Astrocyte of the cerebellum (primary cell): ENCODE results near the gene MAGED1.

ENCODE experiments used
- DNase-seq: peaks from one replicate; pipeline ENCODE4 v3.0.0-alpha.2; 2011; ENCODE audit warnings: low read depth
- H3K4me3 ChIP-seq: 2 replicates; pipeline ENCODE4 v1.5.1; 2011; ENCODE audit warnings: mild to moderate bottlenecking, low read depth, low read length, moderate library complexity
- in situ Hi-C: cut with HindIII; loops from 2 replicates; pipeline ENCODE4 v1.10.0; 2017; ENCODE audit warnings: low sequenced_read_pairs
- TF ChIP-seq, protein P1 (sequence below): IDR thresholded peaks from 2 replicates; pipeline ENCODE4 v1.5.1; 2012; ENCODE audit warnings: low read length, low read depth, moderate library complexity, mild to moderate bottlenecking; ENCODE audit errors: missing control alignments

MAGED1 gene

DNA sequence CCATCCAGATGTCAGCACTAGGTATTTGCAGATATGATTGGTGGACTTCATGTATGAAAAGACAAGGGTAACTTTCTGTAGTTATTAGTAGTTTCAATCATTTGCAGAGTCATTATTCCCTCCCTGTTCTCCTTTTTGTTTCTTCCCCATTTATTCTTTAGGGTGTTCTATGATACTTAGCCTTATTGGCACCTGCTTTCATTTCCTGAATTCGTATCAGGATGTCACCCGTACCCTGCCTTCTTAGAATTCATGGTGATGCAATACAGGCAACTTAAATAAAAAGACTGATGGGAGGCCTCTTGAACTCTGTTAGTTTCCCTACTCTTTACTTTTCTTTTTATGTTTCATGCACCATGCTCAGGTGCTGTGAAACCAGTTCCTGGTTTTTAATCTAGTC is 24.2 kb downstream of the MAGED1 start:
- TF ChIP-seq, protein P1, sequence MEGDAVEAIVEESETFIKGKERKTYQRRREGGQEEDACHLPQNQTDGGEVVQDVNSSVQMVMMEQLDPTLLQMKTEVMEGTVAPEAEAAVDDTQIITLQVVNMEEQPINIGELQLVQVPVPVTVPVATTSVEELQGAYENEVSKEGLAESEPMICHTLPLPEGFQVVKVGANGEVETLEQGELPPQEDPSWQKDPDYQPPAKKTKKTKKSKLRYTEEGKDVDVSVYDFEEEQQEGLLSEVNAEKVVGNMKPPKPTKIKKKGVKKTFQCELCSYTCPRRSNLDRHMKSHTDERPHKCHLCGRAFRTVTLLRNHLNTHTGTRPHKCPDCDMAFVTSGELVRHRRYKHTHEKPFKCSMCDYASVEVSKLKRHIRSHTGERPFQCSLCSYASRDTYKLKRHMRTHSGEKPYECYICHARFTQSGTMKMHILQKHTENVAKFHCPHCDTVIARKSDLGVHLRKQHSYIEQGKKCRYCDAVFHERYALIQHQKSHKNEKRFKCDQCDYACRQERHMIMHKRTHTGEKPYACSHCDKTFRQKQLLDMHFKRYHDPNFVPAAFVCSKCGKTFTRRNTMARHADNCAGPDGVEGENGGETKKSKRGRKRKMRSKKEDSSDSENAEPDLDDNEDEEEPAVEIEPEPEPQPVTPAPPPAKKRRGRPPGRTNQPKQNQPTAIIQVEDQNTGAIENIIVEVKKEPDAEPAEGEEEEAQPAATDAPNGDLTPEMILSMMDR = no peak
- in situ Hi-C loops = no loop called here
- no peak for DNase-seq
- H3K4me3 ChIP-seq = no peak overlapping the region

DNA sequence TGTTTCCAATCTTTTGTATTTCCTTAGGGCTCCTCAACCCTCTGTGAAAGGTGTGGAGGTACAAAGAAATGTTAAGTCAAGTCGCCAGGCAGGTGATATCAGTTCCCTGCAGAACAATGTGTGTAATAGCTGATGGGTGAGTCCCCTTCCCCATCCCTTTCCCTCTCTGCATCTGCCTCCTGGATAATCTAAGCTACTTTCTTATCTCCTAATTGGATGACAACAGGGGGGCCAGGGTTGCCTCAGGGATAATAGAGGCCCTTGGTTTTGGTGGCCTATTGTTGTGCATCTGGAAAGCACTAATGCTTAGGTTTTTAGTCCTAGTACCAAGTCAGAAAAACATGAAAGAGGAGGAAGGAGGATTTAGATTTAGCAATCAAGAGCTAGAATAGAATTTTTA is 29.1 kb downstream of the MAGED1 start:
- no peak for DNase-seq
- TF ChIP-seq, protein P1 = no peak
- in situ Hi-C loops = no loop called here

DNA sequence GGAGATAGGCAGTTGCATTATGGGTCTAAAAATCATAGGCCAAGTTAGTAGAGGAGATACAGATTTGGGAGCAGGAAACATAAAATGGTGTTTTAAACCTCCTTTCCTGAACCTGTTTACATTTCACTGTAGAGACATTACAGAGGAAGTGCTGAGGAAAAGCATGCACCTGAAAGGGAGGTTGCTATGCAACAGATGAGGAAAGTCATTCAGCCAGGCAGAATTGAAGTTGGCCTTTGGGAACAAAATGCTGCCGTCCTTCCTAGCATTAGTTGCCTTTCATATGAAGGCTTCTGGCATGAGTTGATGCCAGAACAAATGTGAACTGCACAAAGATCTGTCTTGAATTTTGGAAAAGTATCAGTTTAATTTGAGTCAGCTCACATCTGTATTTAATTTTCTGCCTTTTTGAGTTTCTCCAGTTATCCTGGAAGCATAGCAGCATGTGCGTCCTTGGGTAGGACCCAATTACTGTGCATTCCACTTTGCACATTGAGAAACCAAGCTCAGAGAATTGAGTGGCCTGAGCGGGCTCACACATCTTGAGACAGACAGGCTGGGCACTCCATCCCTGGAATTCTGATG is 38.2 kb downstream of the MAGED1 start:
- DNase-seq = no peak
- TF ChIP-seq, protein P1 = no peak
- in situ Hi-C loops = no loop called here
- H3K4me3 ChIP-seq = no peak overlapping the region

More for the DNA sequence above, 29.1 kb downstream of the MAGED1 start:
- no peak overlapping the region for H3K4me3 ChIP-seq
